HTR-8/SVneo (cell line): ENCODE results near the gene LTC4S.
A peak's percentile ranks its signal among the peaks of the same experiment; 100 is the strongest.
"Not testable (repeated sequence)": the region's sequence is repeated elsewhere in the genome, so short reads cannot be mapped to it uniquely, and the experiment has no call there.

Source experiments
- DNase-seq: peaks from one replicate; pipeline ENCODE4 v3.0.0; 2011; ENCODE audit warnings: low spot score, mixed read lengths; ENCODE audit not compliant: insufficient read length
- FAIRE-seq: peaks from 2 replicates; lab custom pipeline; 2011; peaks lifted over from hg19 to GRCh38; lab: Jason Lieb, UNC

LTC4S gene, protein sequence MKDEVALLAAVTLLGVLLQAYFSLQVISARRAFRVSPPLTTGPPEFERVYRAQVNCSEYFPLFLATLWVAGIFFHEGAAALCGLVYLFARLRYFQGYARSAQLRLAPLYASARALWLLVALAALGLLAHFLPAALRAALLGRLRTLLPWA

DNA sequence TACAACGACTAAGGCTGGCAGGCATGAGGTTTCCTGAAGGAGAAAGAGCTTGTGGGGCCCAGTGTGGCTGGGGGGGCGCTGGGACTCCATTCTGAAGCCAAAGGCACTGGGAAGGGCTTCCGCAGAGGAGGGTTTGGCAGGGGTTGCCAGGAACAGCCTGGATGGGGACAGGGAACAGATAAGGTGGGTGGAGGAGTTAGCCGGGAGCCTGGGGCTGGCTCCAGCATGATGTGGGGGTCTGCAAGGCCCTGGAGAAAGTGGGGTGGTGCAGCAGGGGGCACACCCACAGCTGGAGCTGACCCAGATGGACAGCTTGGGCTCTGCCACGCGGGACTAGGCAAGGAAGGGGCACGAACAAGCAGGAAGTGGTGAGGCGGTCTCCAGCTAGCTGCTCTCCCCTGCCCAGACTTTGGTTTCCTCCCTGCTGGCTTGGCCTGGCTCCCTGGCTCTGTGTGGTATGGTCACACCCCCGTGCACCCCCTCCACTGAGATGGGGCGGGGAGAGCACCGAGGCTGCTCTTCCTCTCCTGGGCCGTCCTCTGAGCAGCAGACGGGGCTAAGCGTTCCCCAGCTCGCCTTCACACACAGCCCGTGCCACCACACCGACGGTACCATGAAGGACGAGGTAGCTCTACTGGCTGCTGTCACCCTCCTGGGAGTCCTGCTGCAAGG, at the start of gene LTC4S:
Gene LTC4S (plus strand): TSS at position 519 of the 672 bp plus-strand sequence. CDS start 95 bp downstream, at position 614.
- FAIRE-seq (no peak), DNase-seq (no peak)

DNA sequence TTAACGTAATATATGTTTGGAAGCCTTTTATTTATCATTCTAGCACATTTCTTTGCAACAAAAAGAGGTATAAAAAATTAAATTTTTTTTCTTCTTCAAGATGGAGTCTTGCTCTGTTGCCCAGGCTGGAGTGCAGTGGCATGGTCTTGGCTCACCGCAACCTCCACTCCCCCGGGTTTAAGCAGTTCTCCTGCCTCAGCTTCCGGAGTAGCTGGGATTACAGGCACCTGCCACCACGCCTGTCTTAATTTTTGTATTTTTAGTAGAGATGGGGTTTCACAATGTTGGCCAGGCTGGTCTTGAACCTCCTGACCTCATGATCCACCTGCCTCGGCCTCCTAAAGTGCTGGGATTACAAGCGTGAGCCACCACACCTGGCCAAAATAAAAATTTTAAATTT, 49.7 kb upstream of the LTC4S start:
- not testable (repeated sequence) for FAIRE-seq, DNase-seq

DNA sequence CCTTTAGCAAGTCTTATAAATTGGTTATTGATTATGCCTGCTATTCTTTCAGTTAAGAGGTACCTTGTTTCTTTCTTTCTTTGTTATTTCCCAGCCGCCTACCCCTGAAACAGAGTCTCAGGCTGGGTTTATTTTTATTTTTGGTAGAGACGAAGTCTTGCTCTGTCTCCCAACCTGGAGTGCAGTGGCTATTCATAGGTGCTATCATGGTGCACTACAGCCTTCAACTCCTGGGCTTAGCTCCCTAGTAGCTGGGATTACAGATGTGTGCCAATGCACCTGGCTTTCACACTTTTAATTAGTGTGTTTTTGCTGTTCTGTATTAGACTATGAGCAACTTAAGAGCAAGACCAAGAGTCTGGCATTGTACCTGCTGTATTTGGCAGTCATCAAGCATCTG, 46.9 kb upstream of the LTC4S start:
- no peak for FAIRE-seq
- no peak for DNase-seq

DNA sequence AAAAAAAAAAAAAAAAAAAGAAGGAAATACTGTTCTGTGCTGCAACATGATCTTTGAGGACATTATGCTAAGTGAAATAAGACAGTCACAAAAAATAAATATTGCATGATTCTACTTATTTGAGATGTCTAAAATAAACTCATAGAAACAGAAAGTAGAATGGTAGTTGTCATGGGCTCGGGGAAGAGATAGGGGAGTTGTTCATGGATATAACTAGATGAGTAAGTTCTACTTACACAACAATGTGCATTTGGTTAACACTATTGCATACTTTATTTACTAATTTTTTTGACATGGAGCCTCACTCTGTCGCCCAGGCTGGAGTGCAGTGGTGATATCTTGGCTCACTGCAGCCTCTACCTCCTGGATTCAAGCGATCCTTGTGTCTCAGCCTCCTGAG, 46.0 kb upstream of the LTC4S start:
- DNase-seq (no peak), FAIRE-seq (no peak)

DNA sequence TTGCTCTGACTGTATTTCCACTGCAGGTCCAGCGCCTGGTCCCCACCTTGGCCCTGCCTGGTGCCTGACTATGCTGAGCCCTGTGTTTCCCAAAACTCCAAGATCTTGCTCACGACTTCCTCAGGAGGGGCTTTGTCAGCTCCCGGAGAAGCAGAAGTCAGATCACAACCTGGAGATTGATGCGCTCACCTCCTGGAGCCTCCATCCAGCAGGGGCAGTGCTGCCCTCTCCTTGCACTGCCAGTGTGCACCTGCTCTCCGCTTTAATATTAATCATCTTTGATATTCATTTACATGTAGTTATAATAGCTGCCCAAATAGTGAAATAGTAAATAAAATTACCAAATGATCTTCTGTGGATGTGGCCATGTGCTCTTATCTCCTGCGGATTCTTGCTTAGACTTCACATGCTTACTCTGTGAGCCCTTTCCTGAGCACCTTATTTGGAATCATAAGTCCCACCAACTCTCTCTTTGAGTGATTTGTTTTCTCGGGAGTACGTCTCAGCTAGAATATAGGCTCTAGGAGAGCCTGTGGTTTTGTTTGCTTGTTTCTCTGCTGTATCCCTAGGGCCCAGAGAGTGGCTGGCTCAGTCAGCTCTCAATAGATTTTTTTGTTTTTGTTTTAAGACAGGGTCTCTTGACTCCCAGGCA, 43.8 kb upstream of the LTC4S start:
- no peak for DNase-seq
- FAIRE-seq: no peak

DNA sequence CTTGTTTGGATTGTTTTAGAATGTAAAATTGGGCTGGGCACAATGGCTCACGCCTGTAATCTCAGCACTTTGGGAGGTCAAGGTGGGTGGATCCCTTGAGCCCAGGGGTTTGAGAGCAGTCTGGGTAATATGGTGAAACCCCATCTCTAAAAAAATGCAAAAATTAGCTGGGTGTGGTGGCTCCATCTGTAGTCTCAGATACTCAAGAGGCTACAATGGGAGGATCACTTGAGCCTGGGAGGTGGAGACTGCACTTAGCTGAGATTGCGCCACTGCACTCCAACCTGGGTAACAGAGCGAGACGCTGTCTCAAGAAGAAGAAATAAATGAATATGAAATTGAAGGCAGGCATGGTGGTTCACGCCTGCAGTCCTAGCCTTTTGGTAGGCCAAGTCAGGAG, 39.8 kb upstream of the LTC4S start:
- FAIRE-seq: no peak
- DNase-seq: no peak

DNA sequence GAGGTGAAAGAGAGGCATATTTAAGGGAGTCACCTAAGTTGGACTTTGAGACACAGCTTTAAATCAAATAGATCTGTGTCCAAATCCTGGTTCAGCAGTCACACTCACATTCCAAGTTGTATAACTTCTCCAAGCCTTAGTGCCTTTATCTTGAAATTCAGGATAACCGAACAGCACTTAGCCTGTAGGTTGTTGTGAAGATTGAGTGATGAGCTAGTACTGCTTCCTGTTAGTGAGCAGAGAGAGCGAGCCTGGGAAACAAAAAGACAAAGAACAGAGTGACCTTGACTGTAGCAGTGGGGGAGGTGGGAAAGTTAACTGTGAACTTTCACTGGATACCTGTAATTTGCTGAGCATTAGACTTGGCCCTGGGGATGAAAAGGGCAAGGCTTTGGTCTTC, 38.8 kb upstream of the LTC4S start:
- DNase-seq (no peak), FAIRE-seq (no peak)

DNA sequence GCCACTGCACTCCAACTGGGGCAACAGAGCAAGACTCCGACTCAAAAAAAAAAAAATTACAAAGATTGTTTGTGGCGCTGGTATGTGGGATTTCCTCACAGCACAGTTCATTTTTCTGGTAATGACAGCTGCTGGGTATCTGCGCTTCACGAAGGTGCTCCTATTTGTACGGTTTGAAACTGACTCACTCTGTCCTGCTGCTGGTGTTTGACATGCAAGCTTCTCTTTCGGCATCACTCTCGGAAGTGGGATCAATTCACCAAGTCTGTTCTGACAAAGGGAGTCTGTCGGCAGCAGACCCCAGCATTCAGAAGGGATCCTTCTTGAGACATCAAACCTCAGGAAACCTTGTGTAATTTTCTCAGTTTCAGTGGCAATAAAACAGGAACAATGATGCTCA, 34.8 kb upstream of the LTC4S start:
- FAIRE-seq (no peak), DNase-seq (no peak)

DNA sequence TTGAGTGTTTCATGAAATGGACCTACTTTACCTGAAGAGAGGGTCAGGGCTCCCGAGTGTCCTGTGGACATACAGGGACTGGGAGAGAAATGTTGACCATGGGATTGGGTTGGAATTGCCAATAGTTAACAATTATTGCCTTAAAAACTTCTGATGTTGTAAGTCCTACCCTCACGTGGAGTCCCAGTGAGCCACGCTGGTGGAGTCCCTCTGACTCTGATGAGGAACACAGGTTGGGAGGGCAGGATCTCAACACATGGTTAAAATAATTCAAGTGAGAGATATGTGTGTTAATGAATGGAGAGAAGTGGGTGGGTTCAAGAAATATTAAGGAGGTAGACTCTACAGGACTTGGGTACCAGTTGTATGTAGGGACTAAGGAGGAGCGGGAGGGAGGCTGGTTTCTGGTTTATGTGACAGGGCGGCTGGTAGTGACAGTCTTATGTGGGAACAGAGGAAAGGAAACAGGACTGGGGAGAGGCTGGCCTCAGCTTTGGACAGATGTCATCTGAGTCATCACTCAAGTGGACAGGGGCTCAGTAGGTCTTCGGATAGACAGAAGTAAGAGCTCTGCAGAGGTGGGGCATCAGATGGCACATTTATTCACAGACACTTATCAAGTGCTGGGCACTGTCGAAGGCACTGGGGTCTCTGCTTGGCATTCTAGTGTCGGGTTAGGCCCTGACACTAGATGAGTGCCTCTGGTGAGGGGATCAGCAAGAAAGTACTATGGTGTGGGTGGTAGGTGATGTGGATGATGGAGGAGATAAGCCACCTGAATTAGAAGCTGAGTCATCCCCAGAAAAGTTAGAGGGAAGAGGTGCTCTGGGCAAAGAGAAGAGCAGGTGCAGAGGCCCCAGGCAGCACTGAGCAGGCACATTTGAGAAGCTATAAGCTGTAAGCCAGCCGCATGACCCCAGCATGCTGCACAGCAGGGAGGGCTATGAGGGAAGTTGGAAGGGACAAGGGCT, 33.9 kb upstream of the LTC4S start:
- no peak for FAIRE-seq
- no peak for DNase-seq

DNA sequence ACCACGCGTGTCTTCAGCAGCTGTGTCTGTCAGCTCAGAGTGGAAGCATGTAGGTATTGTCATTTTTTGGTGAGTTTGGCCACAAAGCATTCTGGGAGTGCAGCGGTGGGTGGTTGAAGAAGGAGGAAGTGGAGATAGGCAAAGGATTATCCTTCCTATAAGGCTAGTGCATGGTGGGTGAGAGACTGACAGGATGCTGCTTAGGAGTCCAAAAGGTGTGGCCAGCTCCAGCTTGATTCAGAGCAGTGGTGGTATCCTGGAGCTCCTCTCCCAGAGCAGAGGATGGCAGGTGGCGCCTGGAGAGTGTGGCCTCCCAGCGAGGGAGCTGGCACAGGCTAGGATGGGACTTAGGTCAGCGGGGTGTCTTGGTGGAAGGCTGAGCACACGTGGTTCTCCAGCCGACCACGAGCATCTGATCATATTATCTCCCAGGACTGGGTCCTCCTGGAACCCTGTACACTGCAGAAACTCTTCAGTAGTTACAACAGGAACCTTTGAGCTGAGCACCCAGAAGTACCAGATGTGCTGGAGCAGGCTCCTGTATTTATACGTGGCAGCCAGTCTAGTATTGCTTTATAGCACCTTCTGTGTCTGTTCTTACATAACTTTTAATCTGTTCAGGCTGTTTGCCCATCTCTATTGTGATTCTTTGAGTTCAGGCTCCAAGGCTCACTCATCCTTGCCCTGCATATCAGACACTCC, 31.6 kb upstream of the LTC4S start:
- no peak for FAIRE-seq
- DNase-seq: no peak

DNA sequence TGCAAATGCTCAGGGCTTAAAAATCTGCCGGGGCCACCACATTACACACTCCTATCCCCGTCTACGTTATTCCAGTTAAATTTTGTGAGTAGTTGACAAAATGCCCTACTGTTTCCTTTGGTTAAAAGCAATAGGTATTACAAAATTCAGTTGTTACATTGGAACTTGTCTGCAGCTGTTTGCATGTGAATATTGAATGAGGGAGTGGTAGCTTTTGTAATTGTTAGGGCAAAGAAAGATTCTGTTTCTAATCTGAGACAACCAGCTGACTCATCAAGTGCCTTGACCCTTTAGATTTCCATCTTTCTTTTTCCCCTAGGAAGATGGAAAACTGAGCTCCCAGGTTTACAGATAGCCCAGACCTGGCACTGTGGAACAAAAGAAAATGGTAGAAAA, 31.0 kb upstream of the LTC4S start:
- no peak for FAIRE-seq
- no peak for DNase-seq

DNA sequence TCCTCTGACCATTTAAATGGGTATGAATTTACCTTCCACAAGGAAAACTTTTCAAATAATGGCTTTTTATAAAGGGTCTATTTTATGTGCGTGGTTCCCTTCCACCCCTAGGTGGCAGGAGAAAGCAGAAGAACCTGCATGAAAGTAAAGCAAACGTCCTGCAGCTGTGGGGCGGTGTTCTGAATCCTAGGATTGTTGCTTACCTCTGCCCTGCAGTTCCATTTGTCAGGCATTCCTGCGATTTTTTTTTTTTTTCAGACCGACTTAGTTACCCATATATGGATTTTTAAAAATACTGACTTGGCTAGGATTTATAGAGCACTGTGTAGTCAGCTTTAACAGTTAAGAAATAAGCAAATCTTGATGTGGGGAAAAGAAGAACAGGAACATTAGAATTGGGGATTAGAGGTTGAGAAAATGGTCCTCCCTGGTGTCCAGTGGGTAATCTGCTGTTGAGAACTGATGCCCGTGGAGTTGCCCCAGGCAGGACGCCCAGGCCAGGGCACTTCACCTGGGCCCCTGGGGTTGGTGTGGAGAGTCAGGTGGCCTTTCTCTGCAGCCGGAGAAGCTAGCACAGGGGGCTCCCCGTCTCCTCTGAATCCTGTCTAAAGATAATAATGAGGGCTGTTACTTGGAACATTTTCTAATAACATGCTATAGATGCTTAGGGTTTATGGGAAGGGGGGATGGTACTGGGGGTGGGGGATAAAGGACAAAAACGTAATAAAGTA, 30.4 kb upstream of the LTC4S start:
- peak; percentile 83 for DNase-seq
- FAIRE-seq: no peak

DNA sequence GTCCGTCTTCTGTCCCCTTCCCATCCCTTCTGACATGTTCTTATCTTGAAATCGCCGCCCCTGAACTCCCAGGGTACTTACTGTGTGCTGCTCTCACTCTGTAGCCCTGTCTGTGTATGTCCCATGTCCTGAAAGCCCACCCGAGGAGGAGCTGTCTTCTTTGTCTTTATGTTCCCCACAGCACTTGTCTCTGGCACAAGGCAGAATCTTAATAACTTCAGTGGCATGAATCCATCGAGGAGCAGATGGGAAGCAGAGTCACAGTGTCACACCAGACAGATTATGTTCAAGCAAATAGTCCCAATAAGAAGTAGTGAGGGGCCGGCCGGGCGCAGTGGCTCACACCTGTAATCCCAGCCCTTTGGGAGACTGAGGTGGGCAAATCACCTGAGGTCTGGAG, 29.7 kb upstream of the LTC4S start:
- DNase-seq (no peak), FAIRE-seq (no peak)

DNA sequence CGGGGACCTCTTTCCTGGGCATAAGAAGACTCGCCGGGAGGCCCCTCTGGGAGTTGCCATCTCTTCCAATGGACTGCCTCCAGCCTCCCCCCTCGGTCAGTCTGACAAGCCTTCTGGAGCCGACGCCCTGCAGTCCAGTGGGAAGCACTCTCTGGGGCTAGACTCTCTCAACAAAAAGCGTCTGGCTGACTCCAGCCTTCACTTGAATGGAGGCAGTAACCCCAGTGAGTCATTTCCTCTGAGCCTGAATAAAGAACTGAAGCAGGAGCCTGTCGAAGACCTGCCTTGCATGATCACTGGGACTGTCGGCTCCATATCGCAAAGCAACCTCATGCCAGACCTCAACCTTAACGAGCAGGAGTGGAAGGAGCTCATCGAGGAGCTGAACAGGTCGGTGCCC, 28.4 kb upstream of the LTC4S start:
- peak; percentile 47 for DNase-seq
- FAIRE-seq: no peak

DNA sequence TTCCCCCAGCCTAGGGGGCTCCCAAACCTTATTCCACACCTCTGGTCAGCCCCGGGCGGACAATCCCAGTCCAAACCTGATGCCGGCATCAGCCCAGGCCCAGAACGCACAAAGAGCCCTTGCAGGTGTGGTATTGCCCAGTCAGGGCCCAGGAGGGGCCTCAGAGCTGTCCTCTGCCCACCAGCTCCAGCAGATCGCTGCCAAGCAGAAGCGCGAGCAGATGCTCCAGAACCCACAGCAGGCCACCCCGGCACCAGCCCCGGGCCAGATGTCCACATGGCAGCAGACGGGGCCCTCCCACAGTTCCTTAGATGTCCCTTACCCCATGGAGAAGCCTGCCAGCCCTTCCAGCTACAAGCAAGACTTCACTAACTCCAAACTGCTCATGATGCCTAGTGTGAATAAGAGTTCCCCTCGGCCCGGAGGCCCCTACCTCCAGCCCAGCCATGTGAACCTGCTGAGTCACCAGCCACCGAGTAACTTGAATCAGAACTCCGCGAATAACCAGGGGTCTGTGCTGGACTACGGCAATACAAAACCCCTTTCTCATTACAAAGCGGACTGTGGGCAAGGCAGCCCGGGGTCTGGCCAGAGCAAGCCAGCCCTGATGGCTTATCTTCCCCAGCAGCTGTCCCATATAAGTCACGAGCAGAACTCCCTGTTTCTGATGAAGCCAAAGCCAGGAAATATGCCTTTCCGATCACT, 27.6 kb upstream of the LTC4S start:
- FAIRE-seq (no peak), DNase-seq (no peak)

DNA sequence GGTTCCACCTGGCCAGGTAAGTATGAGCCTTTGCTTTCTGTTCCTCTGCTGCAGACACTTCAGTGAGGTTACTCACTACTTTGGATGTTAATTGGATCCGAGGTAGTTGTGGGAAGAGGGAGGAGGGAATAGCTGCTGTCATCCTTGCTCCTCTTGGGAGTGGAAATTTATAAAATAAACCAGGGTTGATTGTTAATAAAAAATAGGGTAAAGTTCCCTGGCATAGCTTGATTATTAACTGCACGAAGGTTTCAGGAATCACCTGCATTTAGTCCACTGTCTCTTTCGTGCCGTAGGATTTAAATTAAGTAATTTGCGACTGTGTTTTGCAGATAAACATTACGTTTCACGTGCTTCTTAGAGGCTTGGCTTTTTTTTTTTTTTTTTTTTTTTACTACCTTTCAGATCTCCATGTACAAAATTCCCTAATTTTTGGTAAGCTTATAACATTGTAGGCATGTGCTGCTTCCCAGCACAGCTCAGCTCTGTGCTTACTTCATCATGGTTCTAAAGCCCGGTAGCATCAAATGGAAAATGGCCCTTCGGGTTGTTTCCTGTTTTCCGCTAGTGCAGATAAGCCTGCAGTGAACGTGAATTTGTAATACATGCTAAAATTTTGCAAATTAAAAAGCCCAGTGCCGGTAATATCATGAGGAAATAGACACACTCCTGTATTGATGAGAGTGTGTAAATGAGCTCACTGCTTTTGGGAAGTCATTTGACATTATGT, 26.9 kb upstream of the LTC4S start:
- no peak for DNase-seq
- FAIRE-seq: no peak

DNA sequence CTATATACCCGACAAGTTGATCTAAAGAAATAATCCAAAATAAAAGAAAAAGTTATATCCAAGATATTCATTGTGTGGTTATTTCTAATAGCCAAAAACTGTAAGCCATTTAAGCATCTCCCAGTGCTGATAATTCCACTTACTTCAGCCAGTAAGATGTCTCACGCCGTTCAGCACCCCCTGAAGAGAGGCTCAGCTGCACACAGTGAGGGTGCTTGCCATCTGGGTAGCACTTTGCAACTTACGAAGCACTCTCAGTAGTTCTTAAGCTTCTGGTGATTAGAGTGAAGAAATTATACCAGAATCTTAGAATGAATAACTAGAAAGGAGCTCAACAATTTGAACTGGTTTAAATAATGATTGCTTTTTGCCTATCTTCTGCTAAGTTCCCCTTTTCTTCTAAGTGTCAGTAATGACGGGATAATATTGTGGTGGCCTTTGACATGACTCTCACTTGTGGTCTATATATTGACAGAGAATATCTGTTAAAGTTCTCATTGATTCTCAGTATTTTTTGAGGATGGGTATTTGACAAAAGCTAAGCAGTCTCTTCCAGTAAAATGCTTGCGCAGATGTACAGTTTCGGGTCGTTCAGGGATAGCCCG, 26.2 kb upstream of the LTC4S start:
- FAIRE-seq: no peak
- no peak for DNase-seq
